Suppressor macrophage (primary cell): ENCODE results near the gene FER.
"Not testable (repeated sequence)": the region's sequence is repeated elsewhere in the genome, so short reads cannot be mapped to it uniquely, and the experiment has no call there.

Source experiments
- DNase-seq, 4 experiments: peaks; one replicate each; pipeline ENCODE4 v3.0.0-alpha.2; 2020 to 2022

Gene FER

DNA sequence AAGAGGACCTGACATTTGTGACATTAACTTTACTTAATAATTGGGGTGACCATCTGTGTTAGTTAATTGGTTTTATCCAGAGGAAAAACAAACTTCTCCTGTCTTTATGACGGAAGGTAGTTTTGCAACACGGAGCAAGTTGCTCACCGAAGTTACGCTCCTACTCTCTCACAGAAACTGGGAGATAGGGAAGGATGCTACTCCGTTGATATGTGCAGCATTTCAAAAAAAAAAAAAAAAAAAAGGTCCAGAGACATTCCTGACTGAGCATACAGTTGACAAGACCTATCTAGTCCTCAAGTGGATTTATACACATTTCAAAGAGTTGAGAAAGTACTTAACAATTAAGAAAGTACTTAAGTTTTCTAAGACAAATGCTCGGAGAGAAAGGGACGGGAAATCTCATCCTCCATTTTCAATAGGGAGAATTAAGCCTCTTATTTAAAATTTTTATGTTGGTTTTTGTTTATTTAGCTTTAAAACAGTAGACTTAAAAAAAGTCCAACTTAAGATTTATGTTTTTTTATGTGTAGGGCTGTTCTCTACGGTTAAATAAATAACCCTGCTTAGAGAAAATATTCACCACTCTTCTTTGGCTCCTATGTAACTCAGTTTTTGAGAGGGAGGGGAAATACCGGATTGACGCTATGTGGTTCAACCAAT is 455 bp upstream of the FER start:
- DNase-seq, result no peak

DNA sequence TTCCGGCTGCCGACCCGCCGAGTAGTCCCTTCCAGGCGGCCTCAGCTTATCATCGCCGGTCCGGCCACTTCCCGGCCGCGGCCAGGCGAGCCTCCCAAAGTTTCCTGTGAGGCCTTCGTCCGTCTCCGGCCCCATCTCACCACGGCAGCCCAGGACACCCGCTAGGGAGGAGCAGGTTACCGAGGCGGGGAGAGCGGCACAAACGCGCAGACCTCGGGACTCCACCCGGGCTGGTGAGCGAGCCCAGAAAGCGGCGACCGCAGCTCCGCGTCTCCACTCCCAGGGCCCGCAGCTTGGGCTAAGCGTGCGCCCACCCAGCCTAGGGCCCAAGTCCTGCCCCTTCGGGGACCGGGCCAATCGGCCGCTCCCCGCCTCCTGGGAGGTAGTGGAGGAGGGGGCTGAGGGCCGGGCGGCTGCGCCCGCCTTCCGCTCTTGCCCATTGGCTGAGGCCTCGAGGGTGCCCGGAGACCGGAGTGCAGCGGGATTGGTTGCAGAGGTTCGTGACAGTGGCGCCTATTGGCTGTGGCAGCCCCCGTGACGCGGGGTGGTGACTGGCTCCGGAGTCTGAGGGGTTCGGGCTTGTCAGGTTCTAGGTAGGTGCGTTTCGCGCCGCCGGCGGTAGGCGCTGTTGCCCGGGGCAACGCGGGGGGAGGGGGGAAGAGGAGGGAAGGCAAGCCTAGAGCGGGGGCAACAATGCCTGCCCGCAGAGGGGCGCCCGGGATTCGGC is 867 bp downstream of the FER start:
- DNase-seq, result peak; percentile 98 to 99 (median 98)

DNA sequence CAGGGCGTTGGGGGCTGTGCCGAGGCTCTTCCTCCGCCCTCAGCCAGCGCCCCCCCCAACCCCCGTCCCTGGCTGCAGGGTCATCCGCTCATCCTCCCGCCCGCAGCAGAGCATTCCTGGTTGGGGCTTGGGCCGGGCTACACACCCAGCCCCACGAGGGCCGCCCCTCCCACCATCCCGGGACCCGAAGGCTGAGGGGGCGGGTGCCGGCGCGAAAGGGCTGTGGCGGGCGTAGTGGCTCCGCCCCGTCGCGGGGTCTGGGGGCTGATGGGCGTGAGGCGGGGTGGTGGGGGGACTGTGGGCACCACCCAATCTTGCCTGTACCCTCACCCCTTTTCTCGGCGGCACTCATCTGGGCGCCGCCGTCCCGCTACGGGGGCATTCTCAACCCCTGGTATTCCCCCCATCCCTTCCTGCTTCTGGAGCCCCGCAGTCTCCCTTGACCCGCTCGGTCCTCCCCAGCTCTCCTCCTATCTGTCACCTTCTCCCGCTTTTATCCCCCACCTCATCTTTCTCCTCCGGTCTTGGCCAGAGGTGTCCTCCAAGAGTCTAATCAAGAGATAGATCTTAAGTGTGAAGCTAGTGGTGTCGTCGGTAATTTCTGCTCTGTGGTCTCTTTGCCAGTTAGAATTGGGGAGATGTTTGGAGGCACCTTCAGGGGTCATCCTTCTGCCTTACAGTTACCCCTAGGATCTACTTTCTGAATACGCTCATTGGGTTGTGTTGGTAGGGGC is 1.6 kb downstream of the FER start:
- DNase-seq, result peak in 3 of 4 experiments; percentile 31 to 64 (median 46)

DNA sequence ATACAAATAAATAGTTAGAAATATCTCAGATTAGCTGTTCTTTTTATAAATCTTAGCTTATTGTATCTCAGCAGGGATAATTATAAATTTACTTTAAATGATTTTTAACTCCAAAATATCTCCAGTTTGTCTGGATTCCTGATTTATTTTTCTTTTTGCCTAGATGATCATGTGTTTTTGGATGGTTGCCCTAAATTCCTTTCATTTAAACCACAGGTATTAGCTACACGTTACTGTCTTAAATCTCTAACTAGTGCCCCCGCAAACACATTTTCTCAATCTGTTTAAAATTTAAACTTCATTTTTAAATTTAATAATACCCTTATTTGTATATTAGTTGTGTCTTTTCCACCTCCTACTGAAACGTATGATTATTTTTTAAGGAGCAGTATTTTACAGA is 5.6 kb downstream of the FER start:
- no peak for DNase-seq

DNA sequence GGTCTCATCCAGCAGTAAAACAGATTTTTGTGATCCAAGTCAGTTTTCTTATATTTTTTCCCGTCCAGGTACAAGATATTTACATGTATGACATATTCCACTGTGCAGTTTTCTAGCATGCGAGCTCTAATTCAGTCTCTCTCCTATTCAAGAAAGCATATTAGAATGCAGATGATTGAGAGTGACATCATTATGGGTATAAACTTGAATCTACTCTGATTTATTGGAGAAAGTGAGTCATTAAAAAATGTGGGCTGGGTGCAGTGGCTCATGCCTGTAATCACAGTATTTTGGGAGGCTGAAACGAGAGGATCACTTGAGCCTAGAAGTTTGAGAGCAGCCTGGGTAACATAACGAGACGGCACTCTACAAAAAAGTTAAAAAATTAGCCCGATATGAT is 6.2 kb downstream of the FER start:
- no peak for DNase-seq

DNA sequence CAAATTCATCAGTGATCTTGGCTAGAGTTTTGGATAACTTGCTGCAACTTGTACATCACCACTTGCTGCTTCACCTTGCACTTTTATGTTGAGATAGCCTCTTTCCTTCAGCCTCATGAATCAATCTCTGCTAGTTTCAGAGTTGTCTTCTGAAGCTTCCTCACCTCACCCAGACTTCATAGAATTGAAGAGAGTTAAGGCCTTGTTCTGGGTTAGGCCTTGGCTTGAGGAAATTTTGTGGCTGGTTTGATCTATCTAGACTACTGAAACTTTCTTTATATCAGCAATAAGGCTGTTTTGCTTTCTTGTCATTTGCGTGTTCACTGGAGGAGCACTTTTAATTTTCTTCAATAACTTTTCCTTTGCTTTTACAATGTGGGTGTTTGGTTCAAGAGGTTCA is 12.8 kb downstream of the FER start:
- DNase-seq, result no peak

DNA sequence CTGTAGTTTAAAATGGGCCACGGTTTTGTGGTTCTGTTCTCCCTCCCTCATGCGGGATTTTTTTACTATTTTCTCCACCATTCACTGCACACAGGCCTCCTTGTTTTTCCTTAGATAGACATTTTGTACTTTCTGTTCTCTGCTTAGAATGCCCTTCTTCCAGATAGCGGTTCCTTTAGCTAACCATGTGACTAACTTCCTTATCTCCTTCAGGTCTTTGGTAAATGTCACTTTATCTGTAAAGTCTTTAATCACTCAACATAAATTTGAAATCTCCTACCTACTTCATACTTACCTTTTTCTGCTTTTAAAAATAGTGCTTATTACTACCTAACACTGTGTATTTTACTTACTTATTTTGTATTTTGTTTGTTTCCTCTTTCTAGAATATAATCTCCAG is 15.0 kb downstream of the FER start:
- DNase-seq, result peak in 1 of 4 experiments; percentile 20

DNA sequence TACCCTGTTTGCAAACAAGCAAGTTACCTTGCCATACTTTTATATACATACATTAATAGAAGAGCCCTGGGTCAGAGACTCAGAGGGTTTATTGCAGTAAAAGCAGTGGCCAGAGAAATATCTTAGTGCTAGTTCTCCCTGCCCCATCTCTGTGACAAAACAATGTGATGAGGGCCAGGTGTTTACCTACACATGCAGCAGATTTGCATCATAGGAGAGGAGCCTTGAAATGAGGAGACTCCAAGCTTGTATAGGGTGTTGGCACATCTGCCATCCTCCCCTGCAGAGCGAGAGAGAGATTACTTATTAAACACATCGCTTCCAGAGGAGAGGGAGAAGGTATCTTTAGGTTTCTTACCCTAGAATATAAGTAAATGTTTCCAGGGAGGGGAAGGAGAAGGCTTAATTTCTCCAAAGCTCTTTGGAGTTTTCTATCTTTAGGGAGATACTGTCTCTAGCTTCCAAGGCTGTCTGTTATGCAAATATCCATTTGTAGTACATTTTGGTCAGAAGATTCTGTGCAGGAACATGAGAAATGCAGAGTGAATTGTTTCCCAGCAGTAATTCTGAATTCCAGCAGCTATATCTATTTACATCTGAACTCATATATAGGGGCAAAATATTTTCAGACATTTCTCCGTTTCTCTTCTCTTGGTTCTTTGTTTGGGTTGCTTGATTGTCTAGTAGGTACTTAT is 15.7 kb downstream of the FER start:
- no peak for DNase-seq

DNA sequence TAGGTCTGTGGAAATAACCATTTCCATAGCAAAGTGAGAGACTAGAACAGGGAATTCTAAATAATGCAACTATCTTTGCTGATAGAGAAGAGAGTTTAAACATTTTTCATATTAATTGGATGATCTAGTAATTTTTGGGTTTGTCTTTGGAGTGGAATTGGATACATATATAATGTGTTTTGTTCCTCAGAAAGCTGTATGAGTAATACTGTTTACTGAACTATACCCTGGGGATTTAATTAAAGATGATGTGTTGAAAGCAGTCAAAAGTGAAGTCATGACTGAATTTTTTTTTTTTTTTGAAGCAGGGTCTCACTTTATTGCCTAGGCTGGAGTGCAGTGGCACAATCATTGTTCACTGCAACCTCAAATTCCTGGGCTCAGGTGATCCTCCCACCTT is 17.9 kb downstream of the FER start:
- no peak for DNase-seq

DNA sequence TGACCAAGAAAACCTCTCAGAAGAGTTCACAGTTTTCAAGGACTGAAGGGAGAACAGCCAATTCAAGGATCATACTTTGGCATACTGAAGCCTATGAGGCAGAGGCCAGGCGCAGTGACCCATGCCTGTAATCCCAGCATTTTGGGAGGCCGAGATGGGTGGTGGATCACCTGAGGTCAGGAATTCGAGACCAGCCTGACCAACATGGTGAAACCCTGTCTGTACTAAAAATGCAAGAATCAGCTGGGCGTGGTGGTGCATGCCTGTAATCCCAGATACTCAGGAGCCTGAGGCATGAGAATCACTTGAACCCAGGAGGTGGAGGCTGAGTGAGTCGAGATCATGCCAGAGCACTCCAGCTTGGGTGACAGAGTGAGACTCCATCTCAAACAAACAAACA is 19.2 kb downstream of the FER start:
- DNase-seq, result not testable (repeated sequence)

DNA sequence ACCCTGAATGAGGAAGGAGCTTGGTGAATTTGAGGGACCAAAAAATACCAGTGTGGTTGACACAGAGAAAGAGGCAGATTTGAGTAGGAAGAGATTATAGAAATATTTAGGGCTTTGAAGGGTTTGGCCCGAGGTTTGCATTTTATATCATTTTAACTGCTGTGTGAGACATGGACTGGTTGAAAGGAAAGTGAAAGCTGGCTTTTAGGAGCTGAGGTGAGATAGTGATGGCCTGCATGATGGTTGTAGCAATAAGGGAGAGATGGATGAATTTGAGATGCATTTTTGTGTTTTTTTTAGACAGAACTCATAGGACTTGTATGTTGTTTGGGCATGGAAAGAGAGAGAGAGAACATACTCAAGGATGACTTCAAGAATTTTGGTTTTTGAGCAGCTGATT is 21.7 kb downstream of the FER start:
- DNase-seq, result no peak

DNA sequence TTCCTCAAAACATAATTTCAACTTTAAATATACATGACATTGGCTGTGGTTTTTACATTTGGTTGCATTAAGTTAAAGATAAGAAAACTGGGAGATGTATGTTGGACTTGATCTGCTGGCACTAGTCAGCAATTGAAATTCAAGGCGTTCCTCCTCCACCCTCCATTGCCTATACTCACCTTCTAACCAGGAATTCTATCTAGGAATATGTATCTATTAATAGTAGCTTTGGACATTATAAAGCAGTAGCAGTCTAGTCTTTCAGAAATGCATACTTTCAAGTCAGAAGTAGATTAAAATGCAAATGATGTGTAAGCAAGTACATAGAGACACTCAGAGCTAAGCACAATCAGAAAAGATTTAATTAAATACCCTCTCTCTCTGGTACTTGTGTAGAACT is 24.9 kb downstream of the FER start:
- no peak for DNase-seq

DNA sequence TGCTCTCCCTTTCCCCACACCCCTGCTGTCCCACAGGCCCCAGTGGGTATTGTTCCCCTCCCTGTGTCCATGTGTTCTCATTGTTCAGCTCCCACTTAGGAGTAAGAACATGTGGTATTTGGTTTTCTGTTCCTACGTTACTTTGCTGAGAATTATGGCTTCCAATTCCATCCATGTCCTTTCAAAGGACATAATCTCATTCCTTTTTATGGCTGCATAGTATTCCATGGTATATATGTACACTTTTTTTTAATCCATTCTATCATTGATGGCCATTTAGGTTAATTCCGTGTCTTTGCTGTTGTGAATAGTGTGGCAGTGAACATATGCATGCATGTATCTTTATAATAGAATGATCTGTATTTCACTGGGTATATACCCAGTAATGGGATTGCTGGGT is 25.6 kb downstream of the FER start:
- no peak for DNase-seq

DNA sequence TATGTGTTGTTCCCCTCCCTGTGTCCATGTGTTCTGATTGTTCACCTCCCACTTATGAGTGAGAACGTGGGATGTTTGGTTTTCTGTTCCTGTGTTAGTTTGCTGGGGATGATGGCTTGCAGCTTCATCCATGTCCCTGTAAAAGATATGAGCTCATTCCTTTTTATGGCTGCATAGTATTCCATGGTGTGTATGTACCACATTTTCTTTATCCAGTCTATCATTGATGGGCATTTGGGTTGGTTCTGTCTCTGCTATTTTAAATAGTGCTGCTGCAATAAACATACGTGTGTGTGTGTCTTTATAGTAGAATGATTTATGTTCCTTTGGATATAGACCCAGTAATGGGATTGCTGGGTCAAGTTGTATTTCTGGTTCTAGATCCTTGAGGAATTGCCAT is 26.4 kb downstream of the FER start:
- DNase-seq, result not testable (repeated sequence)

DNA sequence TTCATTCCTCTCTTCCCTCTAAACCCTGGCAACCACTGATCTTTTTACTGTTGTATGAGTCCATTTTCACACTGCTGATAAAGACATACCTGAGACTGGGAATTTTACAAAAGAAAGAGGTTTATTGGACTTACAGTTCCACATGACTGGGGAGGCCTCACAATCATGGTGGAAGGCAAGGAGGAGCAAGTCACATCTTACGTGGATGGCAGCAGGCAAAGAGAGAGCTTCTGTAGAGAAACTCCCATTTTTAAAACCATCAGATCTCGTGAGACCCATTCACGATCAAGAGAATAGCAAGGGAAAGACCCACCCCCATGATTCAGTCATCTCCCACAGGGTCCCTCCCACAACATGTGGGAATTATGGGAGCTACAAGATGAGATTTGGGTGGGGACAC is 29.9 kb downstream of the FER start:
- DNase-seq, result not testable (repeated sequence)

DNA sequence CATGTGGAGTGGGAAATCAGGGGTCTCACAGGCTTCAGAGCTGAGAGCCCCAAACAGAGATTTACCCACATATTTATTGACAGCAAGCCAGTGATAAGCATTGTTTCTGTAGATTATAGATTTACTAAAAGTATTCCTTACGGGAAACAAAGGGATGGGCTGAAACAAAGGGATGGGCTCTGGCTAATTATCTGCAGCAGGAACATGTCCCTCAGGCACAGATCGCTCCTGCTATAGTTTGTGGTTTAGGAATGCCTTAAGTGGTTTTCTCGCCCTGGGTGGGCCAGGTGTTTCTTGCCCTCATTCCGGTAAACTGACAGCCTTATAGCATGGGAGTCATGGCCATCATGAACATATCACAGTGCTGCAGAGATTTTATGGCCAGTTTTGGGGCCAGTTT is 36.9 kb downstream of the FER start:
- not testable (repeated sequence) for DNase-seq

DNA sequence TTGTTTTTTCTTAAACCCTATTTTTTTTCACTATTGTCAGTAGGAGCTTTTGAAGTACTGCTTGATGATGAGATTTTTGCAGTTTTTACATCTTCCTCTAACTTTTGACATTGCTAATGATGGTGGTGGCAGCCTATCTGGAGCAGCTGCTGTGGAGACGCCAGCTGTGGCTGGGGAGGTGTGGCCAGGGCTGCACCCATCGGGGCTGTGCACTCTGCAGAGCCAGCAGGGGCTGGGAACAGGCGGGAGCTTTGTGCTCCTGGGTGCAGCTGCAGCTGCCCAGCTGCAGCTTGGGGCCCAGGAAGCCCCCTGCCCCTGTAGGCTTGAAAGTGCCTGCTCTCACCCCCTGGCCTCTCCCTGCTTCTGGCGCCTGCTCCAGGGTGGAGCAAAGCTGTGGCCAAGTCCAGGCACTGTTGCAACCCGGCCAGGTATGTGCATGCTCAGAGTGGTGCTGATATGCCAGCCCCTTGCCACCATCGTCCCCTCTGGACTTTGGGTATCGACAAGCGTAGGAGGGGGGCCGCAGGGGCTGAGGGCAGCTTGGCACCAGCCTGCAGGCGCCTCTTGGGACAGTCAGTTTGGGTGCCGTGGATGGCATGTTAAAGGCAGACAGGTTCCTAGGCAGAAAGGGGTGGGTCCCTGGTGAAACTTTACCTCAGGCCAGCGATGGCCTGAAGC is 39.2 kb downstream of the FER start:
- no peak for DNase-seq

DNA sequence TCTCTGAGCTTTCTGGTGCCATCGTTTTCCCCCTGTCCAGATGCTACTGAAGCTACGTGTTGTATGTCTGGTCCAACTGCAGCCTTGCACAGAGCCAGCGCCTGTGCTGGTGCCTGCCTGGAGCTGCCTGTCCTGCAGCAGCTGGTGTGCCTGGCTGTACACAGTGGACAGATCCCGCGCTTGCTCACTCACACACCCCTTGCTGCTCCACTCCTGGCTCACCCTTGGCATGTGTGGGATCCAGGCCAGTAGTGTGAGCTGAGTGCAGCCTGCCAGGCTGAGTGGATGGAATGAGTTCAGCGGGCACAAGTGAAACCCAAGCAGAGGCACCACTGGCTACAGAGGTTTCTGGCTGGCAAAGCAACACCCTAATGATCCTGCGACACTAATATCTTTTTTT is 40.4 kb downstream of the FER start:
- DNase-seq, result no peak

DNA sequence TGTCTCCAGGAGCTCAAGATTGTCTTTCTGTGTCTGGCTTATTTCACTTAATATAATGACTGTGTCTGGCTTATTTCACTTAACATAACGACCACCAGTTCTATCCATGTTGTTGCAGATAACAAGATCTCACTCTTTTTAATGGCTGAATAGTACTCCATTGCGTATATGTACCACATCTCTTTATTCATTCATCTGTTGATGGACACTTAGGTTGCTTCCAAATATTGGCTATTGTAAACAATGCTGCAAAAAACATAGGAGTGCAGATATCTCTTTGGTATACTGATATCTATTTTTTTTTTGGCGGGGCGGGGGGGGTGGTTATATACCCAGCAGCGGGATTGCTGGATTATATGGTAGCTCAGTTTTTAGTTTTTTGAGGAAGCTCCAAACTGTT is 45.5 kb downstream of the FER start:
- DNase-seq, result no peak

DNA sequence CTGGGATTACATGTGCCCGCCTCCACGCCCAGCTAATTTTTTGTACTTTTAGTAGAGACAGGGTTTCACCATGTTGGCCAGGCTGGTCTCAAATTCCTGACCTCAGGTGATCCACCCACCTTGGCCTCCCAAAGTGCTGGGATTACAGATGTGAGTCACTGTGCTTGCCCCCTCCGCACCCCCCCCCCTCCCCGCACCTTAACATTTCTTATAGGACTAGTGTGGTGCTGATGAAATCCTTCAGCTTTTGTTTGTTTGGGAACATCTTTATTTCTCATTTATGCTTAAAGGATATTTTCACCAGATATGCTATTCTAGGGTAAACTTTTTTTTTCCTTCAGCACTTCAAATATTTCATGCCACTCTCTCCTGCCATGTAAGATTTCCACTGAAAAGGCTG is 46.7 kb downstream of the FER start:
- not testable (repeated sequence) for DNase-seq

DNA sequence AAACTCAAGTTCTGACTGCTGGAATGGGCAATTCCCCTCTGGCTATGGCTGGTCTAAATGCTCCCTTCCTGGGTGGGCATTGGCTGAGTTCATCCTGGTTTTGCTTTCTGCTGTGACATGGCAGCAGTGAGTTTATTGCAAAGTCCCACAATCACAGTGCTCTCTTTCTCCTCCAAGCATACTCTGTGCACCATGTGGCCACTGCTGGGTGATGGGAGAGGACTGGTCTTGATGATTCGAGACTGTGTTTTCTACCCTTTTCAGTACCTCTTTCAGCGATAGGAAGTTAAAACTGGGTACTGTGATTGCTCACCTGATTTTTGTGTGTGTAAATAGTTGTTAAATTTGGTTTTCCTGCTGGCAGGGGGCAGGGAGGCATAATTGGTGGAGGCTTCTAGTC is 49.7 kb downstream of the FER start:
- no peak for DNase-seq

DNA sequence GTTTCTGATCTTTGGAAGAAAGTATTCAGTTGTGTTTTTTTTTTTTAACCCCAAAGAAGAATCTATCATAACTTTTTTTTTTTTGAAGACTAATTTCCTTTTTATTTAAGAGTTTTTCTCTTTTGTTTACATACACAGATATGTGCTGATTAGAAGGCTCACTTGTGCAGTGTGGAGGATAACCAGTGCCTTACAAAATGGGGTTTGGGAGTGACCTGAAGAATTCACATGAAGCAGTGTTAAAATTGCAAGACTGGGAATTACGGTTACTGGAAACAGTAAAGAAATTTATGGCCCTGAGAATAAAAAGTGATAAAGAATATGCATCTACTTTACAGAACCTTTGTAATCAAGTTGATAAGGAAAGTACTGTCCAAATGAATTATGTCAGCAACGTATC is 50.3 kb downstream of the FER start:
- DNase-seq, result no peak
